AG04450 (cell line): ENCODE results near the gene KMT2D. TPM values are rescaled to one million over a fixed set of nuclear protein-coding genes. Genes with fewer than 3 reads are reported as not detected.

ENCODE experiments used
- CTCF ChIA-PET: fragments of 300-600, 350-600 bp; formaldehyde crosslinking; extraction: SDS; loops from one replicate; lab custom pipeline; 2022; ENCODE audit warnings: antibody characterized with exemption, inconsistent platforms; lab: Charles Lee
- POLR2A ChIA-PET: fragments of 350-600 bp; formaldehyde crosslinking; extraction: SDS; loops from one replicate; lab custom pipeline; 2021; ENCODE audit warnings: antibody characterized with exemption, inconsistent platforms; lab: Yijun Ruan, JAX
- DNase-seq: peaks from one replicate; pipeline ENCODE4 v3.0.0-alpha.2; 2011; ENCODE audit warnings: low read depth, low spot score
- H3K27ac ChIP-seq: one replicate; pipeline ENCODE4 v1.5.1; 2012; ENCODE audit warnings: low read depth, low read length, control low read depth
- H3K27me3 ChIP-seq: one replicate; pipeline ENCODE4 v1.6.0; 2012; ENCODE audit warnings: low read length; ENCODE audit not compliant: control insufficient read depth, insufficient read depth
- H3K4me3 ChIP-seq: 2 replicates; pipeline ENCODE4 v1.5.1; 2011; ENCODE audit warnings: mild to moderate bottlenecking, low read depth, low read length, control low read depth
- H3K9me3 ChIP-seq: 2 replicates; pipeline ENCODE4 v1.5.1; 2012; ENCODE audit warnings: low read length; ENCODE audit not compliant: control insufficient read depth, insufficient read depth
- polyA plus RNA-seq: library from polyadenylated mRNA; depleted of rRNA; stranded (reverse); fragments of >200 nt; gene quantifications from 2 replicates; pipeline ENCODE4 v1.2.3, GENCODE V29; 2011
- TF ChIP-seq, protein P1 (sequence below): IDR thresholded peaks from 2 replicates; pipeline ENCODE4 v1.5.1; 2011; ENCODE audit warnings: low read depth, low read length, control low read depth, inconsistent platforms

KMT2D gene
- polyA plus RNA-seq, 1 experiment: 8.9 TPM

DNA sequence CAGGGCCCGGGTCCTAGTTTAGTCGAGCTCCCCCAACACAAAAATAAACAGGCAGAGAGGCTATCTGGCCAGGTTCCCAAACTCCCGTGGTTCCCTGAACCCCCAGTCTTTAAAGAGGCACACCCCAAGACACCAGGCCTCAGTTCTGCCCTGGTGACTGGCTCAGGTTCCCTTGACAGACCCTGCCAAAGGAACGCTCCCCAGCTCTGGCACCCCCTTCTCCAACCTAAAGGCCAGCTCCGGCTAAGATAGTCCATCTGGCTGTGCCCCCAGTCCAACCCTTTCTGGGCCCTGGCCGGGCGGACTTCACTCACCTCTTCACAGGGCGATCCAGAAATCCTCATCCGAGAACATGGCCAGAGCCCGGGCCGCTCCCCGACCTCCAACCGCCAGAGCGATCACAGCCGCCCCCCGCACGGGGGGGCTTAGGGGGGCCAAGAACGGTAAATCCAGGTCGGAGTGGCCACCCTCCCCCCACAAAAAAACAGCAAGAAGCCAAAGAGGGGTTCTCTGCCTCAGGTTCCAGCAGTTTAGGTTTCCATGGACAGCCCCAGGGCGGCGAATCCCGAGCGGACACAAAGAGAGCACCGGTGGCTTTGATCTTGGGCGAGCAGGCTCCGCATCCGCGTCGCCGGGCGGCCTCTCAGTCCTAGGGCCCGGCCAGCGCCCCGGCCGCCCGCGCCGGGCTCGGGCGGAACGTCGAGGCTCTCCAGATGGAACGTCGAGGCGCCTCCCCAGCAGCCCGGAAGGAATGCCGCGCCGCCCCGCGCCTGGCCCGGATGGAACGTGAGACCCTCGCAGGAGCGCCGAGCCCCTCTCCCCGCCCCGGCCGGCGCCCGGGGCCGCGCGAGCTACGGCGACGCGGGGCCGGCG lies 1.1 kb downstream of the KMT2D start:
- POLR2A ChIA-PET: no interaction called here
- CTCF ChIA-PET: interaction anchor here (1.1 to 1.8 kb wide), 4 partner anchors 16 to 33 kb away, joined by 3 to 6 read pairs (median 4); no protein-coding TSS in a partner anchor
- DNase-seq: no peak
- TF ChIP-seq, protein P1, sequence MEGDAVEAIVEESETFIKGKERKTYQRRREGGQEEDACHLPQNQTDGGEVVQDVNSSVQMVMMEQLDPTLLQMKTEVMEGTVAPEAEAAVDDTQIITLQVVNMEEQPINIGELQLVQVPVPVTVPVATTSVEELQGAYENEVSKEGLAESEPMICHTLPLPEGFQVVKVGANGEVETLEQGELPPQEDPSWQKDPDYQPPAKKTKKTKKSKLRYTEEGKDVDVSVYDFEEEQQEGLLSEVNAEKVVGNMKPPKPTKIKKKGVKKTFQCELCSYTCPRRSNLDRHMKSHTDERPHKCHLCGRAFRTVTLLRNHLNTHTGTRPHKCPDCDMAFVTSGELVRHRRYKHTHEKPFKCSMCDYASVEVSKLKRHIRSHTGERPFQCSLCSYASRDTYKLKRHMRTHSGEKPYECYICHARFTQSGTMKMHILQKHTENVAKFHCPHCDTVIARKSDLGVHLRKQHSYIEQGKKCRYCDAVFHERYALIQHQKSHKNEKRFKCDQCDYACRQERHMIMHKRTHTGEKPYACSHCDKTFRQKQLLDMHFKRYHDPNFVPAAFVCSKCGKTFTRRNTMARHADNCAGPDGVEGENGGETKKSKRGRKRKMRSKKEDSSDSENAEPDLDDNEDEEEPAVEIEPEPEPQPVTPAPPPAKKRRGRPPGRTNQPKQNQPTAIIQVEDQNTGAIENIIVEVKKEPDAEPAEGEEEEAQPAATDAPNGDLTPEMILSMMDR: no peak
- H3K27me3 ChIP-seq: no peaks in the 10 kb centered on the region
- H3K27ac ChIP-seq: peak overlapping the region; percentile 52
- no peaks in the 10 kb centered on the region; the same call in 1 of the 2 replicates for H3K9me3 ChIP-seq
- H3K4me3 ChIP-seq: peak overlapping the region; percentile 83

DNA sequence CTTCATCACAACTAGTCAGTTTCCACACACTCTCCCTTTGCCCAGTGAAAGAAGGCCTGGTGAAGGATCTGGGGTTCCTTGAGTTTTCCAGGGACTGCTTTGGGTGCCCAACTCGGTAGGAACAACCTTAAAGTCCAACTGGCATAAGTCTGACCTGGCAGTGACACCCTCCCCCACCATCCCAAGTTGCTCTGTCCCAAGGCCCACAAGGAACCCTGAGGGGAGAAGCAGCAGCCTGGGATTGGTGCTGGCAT lies 1.6 kb downstream of the KMT2D start:
- ChIA-PET POLR2A (no interaction called here), CTCF (interaction anchor here (1.2 to 1.8 kb wide), 3 partner anchors 15 to 33 kb away, joined by 3 to 6 read pairs (median 4); no protein-coding TSS in a partner anchor)
- no peak for DNase-seq
- H3K4me3 ChIP-seq: peak overlapping the region; percentile 83
- TF ChIP-seq, protein P1: no peak
- no peaks in the 10 kb centered on the region for H3K27me3 ChIP-seq
- H3K9me3 ChIP-seq: no peaks in the 10 kb centered on the region; the same call in 1 of the 2 replicates
- no peak overlapping the region for H3K27ac ChIP-seq

DNA sequence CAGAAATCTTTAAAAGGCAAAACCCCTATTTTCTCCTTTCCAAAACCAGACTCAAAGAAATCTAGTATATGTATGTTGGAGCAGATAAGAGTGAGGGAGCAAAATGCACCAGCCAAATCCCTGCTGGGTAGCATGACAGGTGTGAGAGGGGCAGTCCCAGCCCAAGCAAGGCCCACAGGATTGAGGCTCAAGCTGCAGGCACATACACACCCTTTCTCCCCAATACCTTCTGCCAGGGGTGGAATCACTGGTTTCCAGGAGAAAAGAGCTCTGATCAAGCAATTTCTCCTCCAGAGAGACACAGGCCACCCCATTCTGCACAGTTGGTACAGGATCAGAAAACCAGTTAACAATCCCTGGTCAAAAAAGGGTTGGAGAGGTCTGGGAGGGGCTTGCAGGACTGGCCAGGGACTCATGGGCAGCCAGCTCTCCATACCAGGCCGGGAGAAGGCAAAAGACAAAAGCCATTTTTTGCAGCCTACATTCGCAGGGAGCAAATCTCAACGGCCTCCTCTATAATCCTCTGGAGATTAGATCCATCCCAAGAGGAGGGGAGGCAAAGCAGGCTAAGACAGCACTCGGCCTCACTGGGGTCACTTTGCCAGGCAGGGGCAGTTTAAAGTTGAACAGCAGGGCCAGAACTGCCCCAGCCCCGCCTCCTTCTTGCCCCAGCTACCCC lies 2.1 kb downstream of the KMT2D start:
- CTCF ChIA-PET: interaction anchor here (1.2 to 1.8 kb wide), 3 partner anchors 15 to 34 kb away, joined by 3 to 6 read pairs (median 4); no protein-coding TSS in a partner anchor
- peak overlapping the region; percentile 83 for H3K4me3 ChIP-seq
- TF ChIP-seq, protein P1: no peak
- DNase-seq: no peak
- H3K27me3 ChIP-seq: no peaks in the 10 kb centered on the region
- no peaks in the 10 kb centered on the region; the same call in 1 of the 2 replicates for H3K9me3 ChIP-seq
- POLR2A ChIA-PET: interaction anchor here (1.3 kb wide), 1 partner anchor 73 kb away, joined by 4 read pairs; the partner anchor contains the start of gene TUBA1B
- no peak overlapping the region for H3K27ac ChIP-seq

DNA sequence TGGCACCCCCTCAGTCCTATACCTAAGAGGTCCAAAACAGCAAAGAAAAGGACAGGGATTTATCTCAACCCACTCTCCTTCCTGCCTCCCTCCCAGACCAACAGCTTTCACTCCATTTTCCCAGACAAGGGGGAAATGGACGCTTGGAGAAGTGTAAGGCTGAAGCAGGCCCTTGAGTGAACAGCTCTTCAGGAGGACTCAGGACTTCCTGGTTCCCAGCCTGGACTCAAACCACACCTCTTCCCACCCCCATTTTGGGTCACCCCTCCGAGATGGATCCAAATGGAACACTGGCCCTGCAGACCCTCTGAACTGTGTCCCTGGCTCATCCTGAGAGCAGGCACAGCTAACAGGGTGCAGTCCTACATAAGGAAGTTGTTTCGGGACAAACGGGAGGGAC lies 2.7 kb downstream of the KMT2D start:
- Histone ChIP-seq H3K27me3 (no peaks in the 10 kb centered on the region), H3K9me3 (no peaks in the 10 kb centered on the region; the same call in 1 of the 2 replicates), H3K4me3 (peak overlapping the region; percentile 83), H3K27ac (no peak overlapping the region)
- ChIA-PET CTCF (interaction anchor here (1.3 to 1.8 kb wide), 3 partner anchors 14 to 72 kb away, joined by 4 to 6 read pairs (median 4); no protein-coding TSS in a partner anchor), POLR2A (interaction anchor here (1.3 kb wide), 1 partner anchor 74 kb away, joined by 4 read pairs; the partner anchor contains the start of gene TUBA1B)
- DNase-seq: no peak
- TF ChIP-seq, protein P1: no peak
